ENCODE measurements around the gene KEL.

The KEL gene

GRCh38 chr7:142960955-142961512 is 1.1 kb downstream of the KEL start:
- no peak for DNase-seq (ENCODE audit: low spot score)

GRCh38 chr7:142959202-142959601 is 3.0 kb downstream of the KEL start:
- DNase-seq (ENCODE audit: low spot score), result no peak

- no peak for DNase-seq (ENCODE audit: low spot score)
These were observed 4.4 kb downstream of the KEL start for GRCh38 chr7:142957723-142958122.

- no peak for DNase-seq (ENCODE audit: low spot score)
These were observed 5.1 kb downstream of the KEL start for GRCh38 chr7:142956951-142957623.

- no peak for DNase-seq (ENCODE audit: low spot score)
These were observed 7.4 kb downstream of the KEL start for GRCh38 chr7:142954680-142955268.

- no peak for DNase-seq (ENCODE audit: low spot score)
These were observed 11.9 kb downstream of the KEL start for GRCh38 chr7:142950235-142950634.

GRCh38 chr7:142948603-142949002 is 13.6 kb downstream of the KEL start:
- DNase-seq (ENCODE audit: low spot score), result no peak

- no peak for DNase-seq (ENCODE audit: low spot score)
These were observed 17.2 kb downstream of the KEL start for GRCh38 chr7:142945001-142945400.

GRCh38 chr7:142943706-142944268 is 18.4 kb downstream of the KEL start:
- DNase-seq (ENCODE audit: low spot score), result no peak

- DNase-seq (ENCODE audit: low spot score), result no peak
These were observed 19.4 kb downstream of the KEL start for GRCh38 chr7:142942746-142943145.

- no peak for DNase-seq (ENCODE audit: low spot score)
These were observed 20.6 kb downstream of the KEL start for GRCh38 chr7:142941541-142941940.

- no peak for DNase-seq (ENCODE audit: low spot score)
These were observed 21.1 kb downstream of the KEL start for GRCh38 chr7:142940966-142941535.

GRCh38 chr7:142939226-142939910 is 22.8 kb downstream of the KEL start, which contains the start of gene LLCFC1:
Gene LLCFC1, plus strand, starts transcription at chr7:142939484. Its CDS starts 138 bp downstream, at chr7:142939622.
- DNase-seq (ENCODE audit: low spot score), result no peak

- no peak for DNase-seq (ENCODE audit: low spot score)
These were observed 23.6 kb downstream of the KEL start for GRCh38 chr7:142938611-142939010.

- DNase-seq (ENCODE audit: low spot score), result no peak
These were observed 26.1 kb downstream of the KEL start for GRCh38 chr7:142935941-142936565.

GRCh38 chr7:142934056-142934455 is 28.1 kb downstream of the KEL start:
- no peak for DNase-seq (ENCODE audit: low spot score)

- DNase-seq (ENCODE audit: low spot score), result no peak
These were observed 28.5 kb downstream of the KEL start, which contains the start of gene TRPV5 for GRCh38 chr7:142933624-142934023. Gene TRPV5, minus strand, starts transcription at chr7:142933746. Its CDS starts 287 bp downstream, at chr7:142933459.

GRCh38 chr7:142933092-142933475 is 29.1 kb downstream of the KEL start:
- DNase-seq (ENCODE audit: low spot score), result no peak

GRCh38 chr7:142932386-142933091 is 29.6 kb downstream of the KEL start:
- no peak for DNase-seq (ENCODE audit: low spot score)

- DNase-seq (ENCODE audit: low spot score), result no peak
These were observed 31.9 kb downstream of the KEL start for GRCh38 chr7:142930126-142930730.

GRCh38 chr7:142927949-142928348 is 34.2 kb downstream of the KEL start:
- DNase-seq (ENCODE audit: low spot score), result no peak

All from globus pallidus (tissue), 1 donor.